GM19324 (cell line): ENCODE results near the gene ZFP1.
"Not testable (repeated sequence)": the region's sequence is repeated elsewhere in the genome, so short reads cannot be mapped to it uniquely, and the experiment has no call there.

Experiments used
- ATAC-seq: cut with Tn5 transposase; IDR thresholded peaks from one replicate; pipeline ENCODE4 v1.9.1; 2021; ENCODE audit warnings: mild to moderate bottlenecking, moderate library complexity; ENCODE audit not compliant: unreplicated experiment, low FRiP score

Gene ZFP1

GRCh38 chr16:75202069-75202590, 53.8 kb downstream of the ZFP1 start:
- ATAC-seq: no peak

- ATAC-seq: no peak
Measured at GRCh38 chr16:75203096-75203495, 54.8 kb downstream of the ZFP1 start.

GRCh38 chr16:75203667-75204409, 55.5 kb downstream of the ZFP1 start:
- ATAC-seq: no peak

GRCh38 chr16:75204410-75204758, 56.1 kb downstream of the ZFP1 start:
- no peak for ATAC-seq

GRCh38 chr16:75204905-75205304, 56.6 kb downstream of the ZFP1 start:
- not testable (repeated sequence) for ATAC-seq

- ATAC-seq: not testable (repeated sequence)
Measured at GRCh38 chr16:75205438-75205837, 57.1 kb downstream of the ZFP1 start.

GRCh38 chr16:75205961-75206748, 57.8 kb downstream of the ZFP1 start:
- ATAC-seq: not testable (repeated sequence)

- no peak for ATAC-seq
Measured at GRCh38 chr16:75206749-75207451, 58.6 kb downstream of the ZFP1 start, which contains the start of gene CTRB2. CTRB2 (minus strand) TSS chr16:75207161; CDS start chr16:75207141, 20 bp downstream.

GRCh38 chr16:75207831-75208230, 59.5 kb downstream of the ZFP1 start:
- ATAC-seq: no peak

- no peak for ATAC-seq
Measured at GRCh38 chr16:75208242-75208825, 60.0 kb downstream of the ZFP1 start.

GRCh38 chr16:75208861-75209505, 60.7 kb downstream of the ZFP1 start:
- ATAC-seq: no peak

GRCh38 chr16:75209514-75209913, 61.2 kb downstream of the ZFP1 start:
- not testable (repeated sequence) for ATAC-seq

- ATAC-seq: no peak
Measured at GRCh38 chr16:75209944-75210343, 61.6 kb downstream of the ZFP1 start.

GRCh38 chr16:75211286-75211685, 63.0 kb downstream of the ZFP1 start:
- not testable (repeated sequence) for ATAC-seq

- ATAC-seq: no peak
Measured at GRCh38 chr16:75216127-75216526, 67.8 kb downstream of the ZFP1 start.

GRCh38 chr16:75216576-75216975, 68.3 kb downstream of the ZFP1 start:
- ATAC-seq: no peak

GRCh38 chr16:75217389-75217851, 69.1 kb downstream of the ZFP1 start:
- no peak for ATAC-seq

- ATAC-seq: no peak
Measured at GRCh38 chr16:75218256-75219076, 70.1 kb downstream of the ZFP1 start, which contains the start of gene CTRB1. CTRB1 (plus strand) TSS chr16:75218988; CDS start chr16:75219008, 20 bp downstream.

- ATAC-seq: no peak
Measured at GRCh38 chr16:75219088-75219487, 70.8 kb downstream of the ZFP1 start.
